NCI-H748 (cell line): ENCODE data around the gene KIT.

Source experiments
- DNase-seq: peaks from one replicate; lab custom pipeline; 2025; ENCODE audit not compliant: unreplicated experiment; lab: John Stamatoyannopoulos, UW

Gene KIT

DNA sequence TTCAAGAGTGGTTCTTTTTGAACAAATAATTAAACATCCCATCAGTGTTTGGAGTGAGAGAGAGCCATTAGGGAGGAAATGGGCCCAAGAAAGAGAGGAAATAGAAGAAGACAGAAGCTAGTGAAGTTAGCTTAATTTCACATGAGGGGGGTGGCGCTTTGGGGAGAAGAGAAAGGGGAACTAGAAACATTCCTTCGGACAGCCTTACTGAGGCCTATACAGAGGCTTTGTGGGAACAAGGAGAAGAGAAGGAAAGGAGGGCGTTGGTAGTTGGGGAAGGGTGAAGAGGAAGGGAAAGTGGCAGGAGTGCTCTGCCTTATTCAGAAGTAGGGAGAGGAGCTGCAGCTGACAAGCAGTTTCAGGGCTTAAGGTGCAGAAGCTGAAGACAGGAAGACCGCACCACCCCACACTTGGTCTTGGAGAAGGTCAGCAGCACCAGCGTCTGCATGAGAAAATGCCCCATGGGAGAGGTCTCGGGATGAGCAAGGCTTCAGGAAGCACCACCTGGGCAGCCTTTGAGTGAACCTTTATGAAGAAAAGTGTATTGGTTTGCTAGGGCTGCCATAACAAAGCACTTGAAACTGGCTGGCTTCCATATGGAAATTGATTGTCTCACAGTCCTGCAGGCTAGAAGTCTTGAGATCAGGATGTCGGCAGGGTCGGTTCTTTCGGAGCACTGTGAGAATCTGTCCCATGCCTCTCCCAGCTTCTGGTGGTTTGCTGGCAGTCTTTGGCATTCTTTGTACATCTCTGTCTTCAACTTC lies 85.1 kb downstream of the KIT start:
- DNase-seq = no peak

DNA sequence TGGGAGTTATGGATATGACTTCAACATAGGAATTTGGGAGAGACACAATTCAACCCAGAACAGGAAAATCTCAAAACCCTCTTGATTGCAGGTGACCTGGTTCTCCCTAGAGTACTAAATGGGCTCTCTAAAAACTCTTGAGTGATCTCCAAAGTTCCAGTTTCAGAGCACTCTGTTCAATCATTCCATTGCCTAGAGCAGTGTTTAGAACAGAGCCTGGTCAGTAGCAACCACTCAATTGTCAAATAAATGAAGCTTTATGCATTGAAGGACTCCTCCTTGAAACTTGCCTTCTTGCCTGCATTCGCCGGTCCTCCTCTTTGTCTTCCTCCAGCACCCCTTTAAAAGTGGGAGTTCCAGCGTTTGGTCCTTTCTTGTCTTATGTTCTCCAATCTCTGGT lies 85.8 kb downstream of the KIT start:
- no peak for DNase-seq

DNA sequence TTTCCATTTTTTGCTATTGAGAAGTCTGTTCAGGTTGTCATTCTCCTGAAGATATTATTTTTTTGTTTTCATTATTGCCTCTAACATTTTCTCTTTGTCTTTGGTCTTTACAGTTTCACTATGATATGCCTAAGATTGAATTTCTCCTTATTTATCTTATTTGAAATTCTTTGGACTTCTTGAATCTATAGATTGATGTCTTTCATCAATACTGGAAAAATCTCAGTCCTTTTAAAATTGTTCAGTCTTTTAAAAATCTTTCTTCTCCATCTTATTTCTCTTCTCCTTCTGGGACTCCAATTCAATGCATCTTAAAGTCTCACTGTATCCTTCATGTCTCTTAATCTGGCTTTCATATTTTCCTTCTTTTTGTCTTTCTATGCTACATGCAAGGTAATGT lies 86.7 kb downstream of the KIT start:
- no peak for DNase-seq

DNA sequence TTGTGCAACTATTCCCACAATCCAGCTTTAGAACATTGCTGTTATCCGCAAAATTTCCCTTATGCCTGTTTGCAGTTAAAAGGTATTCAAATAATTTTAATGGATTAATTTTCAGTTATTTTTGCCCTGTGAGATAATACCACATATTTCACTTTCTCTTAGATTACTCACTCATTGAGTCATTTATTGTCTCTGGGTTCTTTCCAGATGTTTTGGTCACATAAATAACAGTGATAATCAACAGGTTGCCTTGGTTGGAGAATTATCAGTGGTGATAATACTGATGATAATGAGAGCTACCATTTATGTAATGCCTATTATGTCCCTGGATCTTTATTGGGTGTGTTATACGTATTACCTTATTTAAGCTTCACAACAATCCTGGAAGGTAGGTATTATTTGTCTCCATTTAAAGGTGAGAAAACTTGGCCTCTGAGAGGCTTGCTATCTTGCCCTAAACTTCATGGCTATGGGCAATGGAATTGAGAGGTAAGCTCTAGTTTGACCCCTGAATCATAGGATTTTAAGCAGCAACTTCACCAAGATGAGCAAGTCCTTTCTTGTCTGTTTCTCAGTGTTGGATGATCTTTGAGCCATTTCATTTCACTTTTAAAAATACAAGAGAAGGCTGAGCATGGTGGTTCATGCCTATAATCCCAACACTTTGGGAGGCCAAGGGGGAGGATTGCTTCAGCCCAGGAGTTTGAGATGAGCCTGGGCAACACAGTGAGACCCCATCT lies 87.4 kb downstream of the KIT start:
- no peak for DNase-seq

DNA sequence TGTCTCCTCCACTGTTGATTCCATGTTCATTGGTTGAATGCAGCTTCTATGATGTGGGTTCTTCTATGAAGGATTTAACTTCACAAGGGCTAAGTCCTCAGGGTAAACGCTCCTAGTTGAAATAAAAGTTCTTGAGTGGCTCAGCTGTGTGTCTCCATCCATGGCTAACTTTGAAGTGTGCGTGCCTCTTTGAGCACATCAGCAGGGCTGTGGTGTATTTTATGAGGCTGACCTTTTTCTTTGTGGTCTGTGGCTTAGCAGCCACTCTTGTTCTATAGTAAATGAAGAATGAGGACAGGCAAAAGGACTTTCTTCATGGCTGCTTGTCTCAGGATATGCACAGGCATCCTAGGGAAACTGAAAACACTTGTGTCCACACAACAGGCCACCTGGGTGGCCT lies 88.5 kb downstream of the KIT start:
- no peak for DNase-seq

DNA sequence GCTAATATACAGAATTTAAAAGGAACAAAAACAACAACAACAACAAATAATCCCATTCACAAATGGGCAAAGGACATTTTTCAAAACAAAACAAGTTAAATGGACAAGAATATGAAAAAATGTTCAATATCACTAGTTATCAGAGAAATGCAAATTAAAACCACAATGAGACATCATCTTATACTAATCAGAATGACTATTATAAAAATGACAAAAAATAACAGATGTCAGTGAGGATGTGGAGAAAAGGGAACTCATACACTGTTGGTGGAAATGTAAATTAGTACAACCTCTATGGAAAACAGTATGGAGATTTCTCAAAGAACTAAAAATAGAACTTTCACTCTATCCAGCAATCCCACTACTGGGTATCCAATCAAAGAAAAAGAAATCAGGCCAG lies 92.6 kb downstream of the KIT start:
- DNase-seq = no peak

DNA sequence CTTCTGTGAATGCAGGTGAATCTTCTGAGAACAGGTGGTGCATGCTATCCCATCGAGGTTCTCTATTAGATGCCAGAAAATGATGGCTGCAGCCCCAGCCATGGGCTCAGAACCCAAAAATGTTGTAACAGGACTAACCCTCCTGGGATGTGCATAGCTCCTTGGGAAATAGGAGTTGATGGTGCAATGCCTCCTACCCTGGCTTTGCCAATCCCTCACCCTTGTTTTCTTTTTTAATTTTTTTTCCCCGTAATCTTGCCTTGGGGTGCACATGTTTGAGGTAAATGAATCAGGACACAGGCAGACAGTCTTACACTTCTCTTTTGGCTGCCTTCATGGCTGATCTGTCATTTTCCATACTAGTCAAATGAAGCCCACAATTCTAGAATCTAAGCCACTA lies 96.6 kb downstream of the KIT start:
- no peak for DNase-seq

DNA sequence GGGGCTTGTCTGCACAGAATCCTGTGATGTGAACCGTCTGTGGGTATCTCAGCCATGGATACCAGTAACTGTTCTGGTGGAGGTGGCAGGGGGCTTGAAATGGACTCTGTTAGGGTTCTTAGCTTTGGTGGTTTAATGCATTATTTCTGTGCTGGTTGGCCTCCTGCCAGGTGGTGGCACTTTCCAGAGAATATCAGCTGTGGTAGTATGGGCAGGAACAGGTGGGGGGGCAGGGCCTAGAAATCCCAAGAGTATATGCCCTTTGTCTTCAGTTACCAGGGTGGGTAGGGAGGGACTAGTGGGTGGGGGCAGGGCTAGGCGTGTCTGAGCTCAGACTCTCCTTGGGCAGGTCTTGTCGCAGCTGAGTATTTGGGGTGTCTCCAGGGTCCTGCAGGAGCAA lies 106.7 kb downstream of the KIT start:
- no peak for DNase-seq

DNA sequence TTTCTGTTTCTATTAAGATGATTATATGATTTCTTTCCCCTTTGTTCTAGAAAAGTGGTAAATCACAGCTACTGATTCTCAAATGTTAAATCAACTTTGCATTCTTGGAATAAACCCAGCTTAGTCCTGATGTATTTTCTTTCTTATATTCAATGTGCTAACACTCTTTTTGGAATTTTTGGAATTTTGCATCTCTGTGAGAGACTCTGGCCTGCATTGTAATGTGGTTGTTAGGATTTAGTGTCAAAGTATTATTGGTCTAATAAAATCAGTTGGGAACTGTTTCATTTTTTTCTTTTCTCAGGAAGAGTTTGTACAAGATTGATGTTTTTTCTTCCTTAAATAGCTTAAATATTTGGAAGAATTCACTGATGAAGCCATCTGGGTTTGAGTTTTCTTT lies 109.6 kb downstream of the KIT start:
- DNase-seq = no peak

DNA sequence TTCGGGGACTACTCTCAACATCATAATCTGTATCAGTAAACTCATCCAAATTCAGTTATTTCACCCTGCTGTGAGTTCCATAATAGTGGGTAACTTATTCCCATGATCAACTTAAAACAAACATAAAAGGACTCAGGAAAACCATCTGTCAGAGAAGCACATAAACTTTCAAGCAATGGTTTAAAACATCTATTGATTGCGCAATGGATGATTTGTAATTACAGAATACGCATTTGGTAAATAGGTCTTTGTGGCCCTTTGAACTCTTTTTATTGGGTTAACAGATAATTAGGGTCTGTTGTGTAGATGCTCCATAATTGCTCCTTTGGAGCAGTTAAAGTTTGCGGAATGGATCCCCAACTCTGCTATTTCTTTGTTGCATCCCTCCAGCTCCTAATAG lies 115.3 kb downstream of the KIT start:
- DNase-seq = no peak

DNA sequence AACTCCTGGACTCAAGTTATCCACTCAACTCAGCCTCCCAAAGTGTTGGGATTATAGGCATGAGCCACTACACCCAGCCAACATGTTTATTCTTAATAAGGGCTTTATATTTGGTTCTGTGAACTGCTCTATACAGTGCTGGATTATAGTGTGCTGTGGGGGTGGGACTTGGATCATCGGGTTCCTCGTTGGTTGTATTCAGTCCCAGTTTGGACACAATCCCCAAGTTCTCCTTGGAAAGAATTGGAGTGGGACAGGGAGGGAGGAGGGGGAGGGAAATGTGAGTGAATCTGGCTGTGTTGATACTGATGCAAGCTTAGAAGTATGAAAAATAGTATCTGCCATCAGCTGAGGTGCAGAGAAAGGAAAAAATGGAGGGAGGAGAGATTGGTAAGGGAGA lies 121.3 kb downstream of the KIT start:
- DNase-seq = no peak

DNA sequence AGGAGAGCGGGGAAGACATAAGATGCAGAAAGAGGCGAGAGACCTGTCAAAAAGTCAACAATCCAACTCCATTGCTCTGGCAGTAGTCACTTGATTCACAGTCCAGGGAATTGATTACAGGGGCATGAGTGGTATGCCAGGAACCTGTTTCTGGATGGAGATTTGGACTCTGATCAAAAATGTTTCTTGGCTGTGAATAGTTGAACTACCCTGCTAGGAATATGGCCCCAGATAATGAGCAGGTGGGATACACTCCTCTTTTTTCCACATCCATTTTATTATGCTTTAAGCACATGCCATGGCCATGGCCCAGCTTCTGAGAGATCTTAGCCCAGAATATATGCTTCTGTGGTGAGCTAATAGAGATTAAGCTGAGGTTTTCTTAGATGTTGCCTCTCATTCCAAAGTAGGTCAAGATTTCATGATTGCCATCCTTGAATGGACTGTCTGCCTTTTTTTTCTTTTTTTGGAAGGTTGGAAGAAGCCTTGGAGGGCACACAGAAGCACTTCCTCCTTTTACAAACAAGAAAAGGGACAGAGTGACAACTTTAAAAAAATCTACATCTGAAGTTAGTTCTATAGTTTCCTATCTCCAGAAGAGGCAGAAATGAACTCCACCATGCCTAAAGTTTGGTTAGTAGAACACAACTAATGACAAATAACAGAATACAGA lies 121.9 kb downstream of the KIT start:
- no peak for DNase-seq

DNA sequence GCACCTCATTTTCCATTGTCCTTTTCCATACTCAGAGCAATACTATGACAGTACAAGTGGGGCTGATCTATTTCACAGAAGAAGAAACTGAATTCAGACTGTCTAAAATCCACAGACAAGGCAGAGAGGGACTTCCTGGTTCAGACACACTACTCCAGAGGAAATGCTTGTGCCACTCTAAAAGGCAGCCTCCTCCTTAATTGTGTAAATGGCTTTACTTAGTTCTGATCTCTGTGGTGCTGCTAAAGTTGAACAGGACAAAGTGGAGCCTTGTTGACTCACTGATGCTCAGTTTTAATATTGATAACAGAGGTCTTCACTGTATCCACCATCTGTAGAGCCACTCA lies 122.4 kb downstream of the KIT start:
- DNase-seq = no peak

DNA sequence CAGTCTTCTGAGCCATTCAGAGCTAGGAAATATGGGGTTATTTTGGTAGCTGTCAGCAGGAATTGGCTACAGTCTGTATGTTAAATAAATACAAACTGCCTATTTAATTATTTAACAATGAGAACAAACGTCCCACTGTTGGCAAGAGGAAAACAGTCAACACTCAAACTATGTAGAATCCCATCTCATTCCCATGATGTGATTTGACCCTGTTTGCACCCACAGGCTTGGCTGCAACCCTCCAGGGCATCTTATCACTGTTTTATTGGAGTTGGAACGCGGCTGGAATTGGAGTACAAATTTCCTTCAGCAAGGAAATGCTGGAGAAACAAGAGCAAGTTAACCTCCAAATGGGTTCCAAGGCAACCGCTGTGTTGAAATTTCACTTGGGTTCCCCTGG lies 124.0 kb downstream of the KIT start:
- DNase-seq = no peak

DNA sequence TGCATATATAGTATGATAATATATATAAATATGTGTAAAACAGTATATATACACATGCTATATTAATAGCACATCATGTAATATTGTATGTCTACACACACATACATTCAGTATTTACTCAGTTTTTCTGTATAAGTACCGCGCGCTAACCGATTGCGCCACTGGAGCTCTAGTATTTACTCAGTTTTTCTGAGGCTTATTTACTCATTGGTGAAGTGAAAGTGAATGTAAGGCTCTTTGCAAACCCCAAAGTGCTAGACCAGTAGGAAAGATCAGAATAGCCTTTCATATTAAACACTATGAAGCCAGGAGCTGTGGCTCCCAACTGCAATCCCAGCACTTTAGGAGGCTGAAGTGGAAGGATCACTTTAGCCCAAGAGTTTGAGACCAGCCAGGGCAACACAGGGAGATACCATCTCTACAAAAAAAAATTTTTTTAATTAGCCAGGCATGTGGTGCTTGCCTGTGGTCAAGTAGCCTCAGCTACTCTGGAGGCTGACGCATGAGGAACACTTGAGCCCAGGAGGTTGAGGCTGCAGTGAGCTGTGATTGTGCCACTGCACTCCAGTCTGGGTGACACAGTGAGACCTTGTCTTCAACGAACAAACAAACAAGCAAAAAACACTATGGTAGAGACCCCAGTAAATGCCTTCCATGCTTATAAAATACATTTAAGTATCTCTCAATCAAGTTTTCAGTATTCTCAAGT lies 125.8 kb downstream of the KIT start:
- DNase-seq = no peak

DNA sequence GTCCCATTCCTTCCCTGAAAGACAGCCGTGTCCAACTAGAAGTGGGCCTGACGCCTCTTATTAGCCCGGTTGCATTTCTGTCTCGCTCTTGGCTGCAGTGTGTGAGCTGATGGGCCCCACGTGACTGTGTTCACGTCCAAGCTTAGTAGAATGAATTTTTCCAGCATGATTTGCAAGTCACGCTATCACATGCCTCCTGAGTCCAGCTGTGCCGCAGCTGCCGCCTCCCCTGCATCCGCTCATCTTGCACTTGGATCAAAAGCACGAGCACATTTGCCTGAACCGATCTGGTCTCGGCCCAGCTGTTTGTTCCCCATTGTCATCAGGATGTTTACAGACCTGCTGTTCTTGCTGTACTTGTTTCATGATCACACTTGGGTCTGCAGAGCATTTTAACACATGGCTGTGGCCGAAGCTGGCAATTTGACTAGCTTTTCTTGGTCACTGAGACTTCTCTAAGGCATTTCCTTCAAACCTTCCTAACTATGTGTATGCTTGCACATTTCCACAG lies 126.5 kb downstream of the KIT start:
- DNase-seq = no peak
